NCI-H345 (cell line): ENCODE data around the gene DNAAF5.

Experiments
- DNase-seq: peaks from one replicate; lab custom pipeline; 2025; lab: John Stamatoyannopoulos, UW

The DNAAF5 gene

GRCh38 chr7:834277-834676, 107.8 kb downstream of the DNAAF5 start:
- no peak for DNase-seq

- no peak for DNase-seq
Observed at GRCh38 chr7:835021-835420, 108.5 kb downstream of the DNAAF5 start.

GRCh38 chr7:835485-836401, 109.2 kb downstream of the DNAAF5 start:
- no peak for DNase-seq
